SW480 (cell line): ENCODE measurements around the gene NANOS2.
"Not testable (repeated sequence)": the region's sequence is repeated elsewhere in the genome, so short reads cannot be mapped to it uniquely, and the experiment has no call there.

Source experiments
- DNase-seq: peaks from one replicate; pipeline ENCODE4 v3.0.0-alpha.2; 2016; ENCODE audit warnings: low spot score

The NANOS2 gene

DNA sequence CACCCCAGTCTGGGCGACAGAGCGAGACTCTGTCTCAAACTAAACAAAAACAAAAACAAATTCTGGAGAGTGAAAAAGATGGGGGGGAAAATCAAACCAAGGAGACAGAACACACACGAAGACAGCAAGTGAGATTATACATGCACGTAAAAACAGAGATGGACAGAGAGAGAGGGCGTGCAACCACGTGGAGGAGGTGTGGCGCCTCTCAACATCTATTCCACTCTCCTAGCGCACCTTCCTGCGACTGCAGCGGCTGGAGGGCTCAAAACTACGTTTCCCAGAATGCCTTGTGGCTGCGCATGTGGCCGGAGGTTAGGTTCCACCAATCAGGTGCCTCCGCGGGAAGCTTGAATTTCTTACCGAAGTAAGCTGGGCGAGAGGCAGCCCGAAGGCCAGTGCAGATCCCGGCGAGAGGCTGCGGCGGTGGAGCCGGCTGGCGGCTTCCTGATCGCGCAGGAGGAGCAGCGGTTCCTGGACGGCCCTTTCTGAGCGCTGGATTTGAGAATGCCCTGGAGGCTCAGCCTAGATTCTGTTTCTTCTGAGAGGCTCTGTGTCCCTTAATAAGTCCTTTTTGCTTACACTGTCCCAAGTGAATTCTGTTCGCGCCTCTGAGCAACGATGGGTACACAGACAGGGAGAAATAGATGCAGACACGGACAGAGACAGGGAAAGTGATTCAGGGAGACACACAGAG, 13.1 kb upstream of the NANOS2 start:
- DNase-seq = peak; percentile 97

DNA sequence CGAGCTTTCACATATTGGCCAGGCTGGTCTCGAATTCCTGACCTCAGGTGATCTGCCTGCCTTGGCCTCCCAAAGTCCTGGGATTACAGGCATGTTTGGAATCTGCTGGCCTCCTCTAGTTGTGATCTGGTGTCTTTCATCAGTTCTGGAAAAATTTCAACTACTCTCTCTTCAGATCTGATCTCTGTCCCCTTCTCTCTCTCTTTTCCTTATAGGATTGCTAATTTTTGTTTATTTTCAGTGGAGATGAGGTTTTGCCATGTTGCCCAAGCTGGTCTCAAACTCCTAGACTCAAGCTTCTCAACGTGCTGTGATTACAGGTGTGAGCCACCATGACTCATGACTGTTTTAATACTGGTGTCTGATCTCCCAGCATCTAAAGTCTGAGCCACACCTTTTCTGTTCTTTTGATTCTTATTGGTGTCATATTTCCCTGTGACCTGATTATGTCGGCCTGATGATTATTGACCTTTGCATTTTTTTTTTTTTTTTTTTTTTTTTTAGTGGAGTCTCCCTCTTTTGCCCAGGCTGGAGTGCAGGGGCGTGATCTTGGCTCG, 10.4 kb upstream of the NANOS2 start:
- peak; percentile 92 for DNase-seq

GRCh38 chr19:45922281-45922680, 7.7 kb upstream of the NANOS2 start:
- DNase-seq = peak; percentile 49

DNA sequence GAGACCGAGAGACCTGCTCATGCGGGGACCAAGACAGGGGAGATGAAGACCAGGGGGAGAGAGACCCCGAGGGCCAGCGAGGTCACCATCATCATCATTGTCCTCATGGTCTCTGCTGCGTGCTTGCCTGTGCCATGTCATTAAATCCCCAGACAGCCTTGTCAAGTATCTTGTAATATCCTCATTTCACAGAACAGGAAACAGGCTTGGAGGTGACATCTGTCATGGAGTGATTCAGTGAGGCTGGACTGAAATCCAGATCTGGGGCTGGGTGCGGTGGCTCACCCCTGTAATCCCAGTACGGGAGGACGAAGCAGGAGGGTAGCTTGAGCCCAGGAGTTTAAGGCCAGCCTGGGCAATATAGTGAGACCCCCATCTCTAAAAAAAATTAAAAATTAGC, 5.9 kb upstream of the NANOS2 start:
- no peak for DNase-seq

DNA sequence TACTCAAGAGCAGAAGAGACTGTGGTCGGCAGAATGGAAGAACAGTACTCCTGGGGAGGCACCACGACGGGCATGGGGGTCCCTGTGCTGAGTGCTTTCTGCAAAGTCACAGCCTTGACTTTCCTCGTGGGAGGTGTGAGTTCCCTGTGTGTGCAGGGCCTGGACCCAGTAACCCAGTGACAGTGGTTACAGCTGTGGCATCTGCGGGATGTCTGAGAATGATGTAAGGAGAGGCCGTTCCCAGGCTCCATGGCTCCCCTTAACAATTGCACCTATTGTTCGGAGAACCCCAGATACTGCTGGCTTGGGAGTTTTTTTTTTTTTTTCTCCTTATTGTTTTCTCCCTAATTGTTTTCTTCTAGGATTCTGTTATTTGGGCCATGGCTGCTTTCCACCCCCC, 5.1 kb upstream of the NANOS2 start:
- peak; percentile 91 for DNase-seq

DNA sequence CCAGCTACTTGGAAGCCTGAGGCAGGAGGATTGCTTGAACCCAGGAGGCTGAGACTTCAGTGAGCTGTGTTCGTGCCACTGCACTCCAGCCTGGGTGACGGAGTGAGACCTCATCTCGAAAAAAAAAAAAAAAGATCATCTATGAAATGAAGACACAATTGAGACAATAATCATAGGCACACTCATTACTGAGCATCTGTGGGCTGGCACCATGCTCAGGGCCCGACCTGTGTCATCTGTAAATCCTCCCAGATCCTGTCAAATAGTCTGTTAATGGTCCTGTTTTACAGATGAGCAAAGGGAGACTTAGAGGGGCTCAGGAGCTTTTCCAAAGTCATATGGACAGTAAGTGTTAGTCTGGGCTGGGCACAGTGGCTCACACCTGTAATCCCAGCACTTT, 4.1 kb upstream of the NANOS2 start:
- no peak for DNase-seq

DNA sequence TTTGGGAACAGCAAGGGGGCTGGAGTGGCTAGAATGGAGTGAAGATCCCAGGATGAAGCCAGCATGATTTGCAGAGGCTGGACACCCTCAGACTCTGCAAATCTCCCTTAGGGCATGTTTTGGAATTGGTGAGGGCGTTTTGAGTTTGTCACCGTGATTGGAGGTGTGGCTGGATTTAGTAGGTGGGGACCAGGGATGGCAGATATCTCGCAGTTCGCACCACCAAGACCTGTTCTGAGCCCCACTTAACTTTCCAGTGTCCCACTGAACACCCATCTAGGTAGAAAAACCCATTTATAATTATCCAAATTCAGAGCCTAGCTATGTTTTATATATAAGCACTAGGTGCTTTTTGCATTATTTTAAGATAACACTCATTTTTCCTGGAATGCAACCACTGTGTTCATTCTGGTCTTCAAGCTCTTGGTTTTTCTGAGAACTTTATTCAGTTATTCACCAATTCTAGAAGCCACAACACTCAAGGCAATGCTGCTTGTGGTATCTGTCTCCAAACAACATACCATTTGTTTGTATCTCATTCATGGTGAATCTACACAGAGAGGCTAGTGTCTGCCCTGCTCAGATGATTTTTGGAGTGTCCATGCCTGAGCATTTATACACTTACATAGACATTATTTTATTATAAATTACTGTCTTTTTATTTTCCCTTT, 3.0 kb upstream of the NANOS2 start:
- DNase-seq = no peak

- DNase-seq = no peak
Observed at GRCh38 chr19:45911291-45911690, 3.3 kb downstream of the NANOS2 start.

GRCh38 chr19:45908956-45909355, 5.6 kb downstream of the NANOS2 start:
- no peak for DNase-seq

GRCh38 chr19:45906221-45906620, 8.4 kb downstream of the NANOS2 start:
- DNase-seq = no peak

DNA sequence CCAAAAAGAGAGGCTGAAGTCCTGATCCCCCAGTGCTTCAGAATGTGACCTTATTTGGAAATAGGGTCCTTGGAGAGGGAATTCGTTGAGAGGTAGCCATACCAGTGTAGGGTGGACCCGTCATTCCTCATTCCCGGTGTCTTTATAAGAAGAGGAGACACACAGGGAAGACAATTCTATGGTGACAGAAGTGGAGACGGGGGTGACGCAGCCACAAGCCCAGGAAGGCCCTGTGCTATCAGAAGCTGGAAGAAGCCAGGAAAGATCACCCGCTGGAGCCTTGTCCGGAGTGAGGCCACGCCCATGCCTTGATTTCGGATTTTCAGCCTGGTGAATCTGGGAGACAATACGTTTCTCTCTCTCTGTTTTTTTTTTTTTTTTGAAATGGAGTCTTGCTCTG, 9.6 kb downstream of the NANOS2 start:
- DNase-seq = no peak

DNA sequence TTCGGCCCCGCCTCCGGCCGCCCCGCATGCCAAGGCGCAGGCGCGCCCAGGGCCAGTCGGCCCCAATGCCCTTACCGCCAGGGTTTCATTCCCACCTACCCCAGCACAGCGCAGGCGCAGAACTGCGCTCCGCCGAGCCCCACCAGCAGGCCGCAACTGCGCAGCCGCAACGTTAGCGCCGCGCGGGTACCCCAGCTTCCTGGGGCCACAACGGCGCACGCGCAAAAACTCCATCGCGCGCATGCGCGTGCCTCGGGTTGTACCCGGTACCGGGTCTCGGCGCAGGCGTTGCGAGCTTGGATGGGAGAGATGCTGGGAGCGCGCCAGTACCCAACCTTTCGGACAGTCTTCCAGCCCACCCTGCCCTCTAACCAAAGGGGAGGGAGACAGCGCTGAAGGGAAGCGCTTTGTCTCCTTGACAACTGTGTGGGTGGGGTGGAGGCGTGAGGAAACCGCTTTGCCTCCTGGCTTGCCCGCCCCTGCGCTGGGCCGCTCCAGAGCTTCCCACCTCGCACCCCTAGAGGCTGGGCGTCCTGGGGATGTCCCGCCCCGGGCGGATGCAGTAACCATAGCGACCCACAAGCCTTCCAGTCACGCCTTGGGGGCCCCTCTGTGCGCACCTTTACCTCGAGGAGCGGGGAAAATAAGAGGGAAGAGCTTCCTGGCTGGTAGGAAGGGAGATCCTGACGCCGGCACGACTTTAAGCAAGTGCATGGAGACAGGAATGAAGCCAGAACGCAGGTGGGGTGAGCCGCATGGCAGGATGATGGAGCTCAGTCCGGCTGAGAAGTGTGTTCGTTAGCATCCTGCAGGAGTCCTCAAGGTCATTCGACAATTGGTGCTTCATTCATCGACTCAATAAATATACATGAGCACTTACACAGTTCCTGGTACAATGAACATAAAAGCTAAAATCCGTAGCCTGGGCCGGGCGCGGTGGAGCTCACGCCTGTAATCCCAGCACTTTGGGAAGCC, 11.6 kb downstream of the NANOS2 start:
- peak; percentile 96 for DNase-seq

- DNase-seq = no peak
Observed at GRCh38 chr19:45901912-45902650, 12.5 kb downstream of the NANOS2 start, which contains the start of gene MYPOP. TSS of gene MYPOP (minus strand) at chr19:45902613. CDS start at chr19:45901773, 840 bp downstream.

GRCh38 chr19:45901432-45901911, 13.1 kb downstream of the NANOS2 start:
- DNase-seq = no peak

GRCh38 chr19:45900738-45901431, 13.7 kb downstream of the NANOS2 start:
- no peak for DNase-seq

DNA sequence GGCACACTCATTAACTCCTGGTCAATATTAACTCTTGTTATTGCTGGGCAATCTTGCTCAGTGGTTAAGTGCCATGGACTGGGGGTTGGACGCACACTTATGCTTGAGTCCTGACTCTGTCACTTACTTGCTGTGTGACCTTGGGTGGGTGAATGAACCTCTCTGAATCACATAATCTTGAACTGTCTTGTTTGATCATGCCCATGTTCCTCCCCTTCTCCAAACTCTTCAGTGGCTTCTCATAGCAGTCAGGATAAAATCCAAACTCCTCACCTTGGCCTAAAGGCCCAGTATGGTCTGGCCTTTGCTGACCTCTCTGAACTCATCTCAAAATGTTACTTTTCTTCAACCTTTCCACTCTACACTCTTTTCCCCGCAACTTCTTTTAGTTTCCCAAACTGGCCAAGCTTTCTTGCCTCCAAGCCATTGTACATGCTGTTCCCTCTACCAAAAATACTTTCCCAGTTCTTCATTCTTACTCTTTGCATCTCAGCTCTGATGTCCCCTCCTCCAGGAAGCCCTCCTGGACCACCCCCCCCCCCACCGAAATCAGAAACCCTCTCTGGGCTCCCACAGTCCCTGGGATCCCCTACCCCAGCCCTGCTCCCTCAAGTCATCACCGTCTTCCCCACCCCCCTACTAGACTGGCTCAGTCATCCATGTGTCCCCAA, 14.5 kb downstream of the NANOS2 start:
- no peak for DNase-seq

DNA sequence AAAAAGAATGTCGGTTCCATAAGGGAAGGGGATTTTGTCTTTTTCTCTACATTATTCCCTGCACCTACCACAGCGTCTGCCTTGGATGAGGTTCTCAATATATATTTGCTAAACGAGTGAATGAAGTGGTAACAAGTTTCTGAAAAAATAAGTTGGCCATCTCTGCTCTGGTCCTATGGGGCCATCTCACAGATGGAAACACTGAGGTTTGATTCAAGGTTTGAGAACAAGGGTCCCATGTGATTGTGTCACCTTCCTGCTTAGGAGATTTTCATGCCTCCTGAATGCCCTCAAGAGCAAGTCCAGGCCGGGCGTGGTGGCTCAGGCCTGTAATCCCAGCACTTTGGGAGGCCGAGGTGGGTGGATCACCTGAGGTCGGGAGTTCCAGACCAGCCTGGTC, 15.3 kb downstream of the NANOS2 start:
- DNase-seq = no peak

GRCh38 chr19:45897261-45897812, 17.2 kb downstream of the NANOS2 start:
- DNase-seq = no peak

- not testable (repeated sequence) for DNase-seq
Observed at GRCh38 chr19:45895983-45896599, 18.5 kb downstream of the NANOS2 start.
